HCT116 (cell line): ENCODE measurements around the gene NSG1. TPM values are rescaled to one million over a fixed set of nuclear protein-coding genes. Genes with fewer than 3 reads are reported as not detected.

ENCODE experiments used
- ATAC-seq: fragments of 200-7000 bp; cut with Tn5 transposase; 2 replicates; pipeline ENCODE4 v1.9.1; 2020; ENCODE audit warnings: mild to moderate bottlenecking, moderate library complexity
- BruUV-seq: library from RNA; stranded (reverse); fragments of 400-500 nt; replicated peaks from 2 replicates; lab custom pipeline; 2021; lab: Mats Ljungman, UMichigan
- CTCF ChIA-PET: fragments of 300-600 bp; sonication (Branson Sonifier 250); formaldehyde crosslinking; loops from one replicate; lab custom pipeline; 2021; ENCODE audit warnings: antibody characterized with exemption; lab: Charles Lee
- POLR2A ChIA-PET: fragments of 300-600, 350-600 bp; sonication (Branson Sonifier 250); formaldehyde crosslinking; loops from one replicate; lab custom pipeline; 2021; ENCODE audit warnings: antibody characterized with exemption; lab: Charles Lee
- RAD21 ChIA-PET, 2 experiments: fragments of 300-600 bp; sonication (Branson Sonifier 250); formaldehyde crosslinking; loops; one replicate each; lab custom pipeline; 2023; ENCODE audit warnings: low total read pairs in 2 of 2; ENCODE audit not compliant: uncharacterized antibody in 2 of 2, unreplicated experiment in 2 of 2, low non-redundant PET in 1 of 2; lab: Charles Lee
- DNase-seq: peaks from one replicate; pipeline ENCODE4 v3.0.0-alpha.2; 2010; ENCODE audit warnings: low read depth, low spot score
- H2AFZ ChIP-seq: fragments of 200-600 bp; shearing (Covaris generic), sonication (generic); 2 replicates; pipeline ENCODE4 v1.6.1; 2017; ENCODE audit warnings: low read depth, mixed run types, mixed read lengths, antibody characterized with exemption, low read length; ENCODE audit not compliant: poor library complexity, severe bottlenecking
- H3K27ac ChIP-seq: 2 replicates; pipeline ENCODE4 v1.5.1; 2012; ENCODE audit warnings: low read depth, low read length
- H3K27me3 ChIP-seq: fragments of 200-600 bp; sonication (generic); 2 replicates; pipeline ENCODE4 v1.6.1; 2016; ENCODE audit warnings: mixed run types, low read length, mixed read lengths; ENCODE audit not compliant: insufficient read depth
- H3K36me3 ChIP-seq, 2 experiments: fragments of 200-500 bp in 1 of 2; fragments of 200-600 bp in 1 of 2; sonication (Bioruptor generic) in 1 of 2; sonication (generic) in 1 of 2; 2 replicates each; pipeline versions ENCODE4 v1.5.1 to v1.6.1; 2014 to 2016; ENCODE audit warnings: low read length in 2 of 2, inconsistent platforms in 1 of 2, mixed read lengths in 1 of 2, mixed run types in 1 of 2; ENCODE audit not compliant: insufficient read depth in 2 of 2, control insufficient read depth in 1 of 2
- H3K4me1 ChIP-seq, 2 experiments: fragments of 200-600 bp in 1 of 2; sonication (generic) in 1 of 2; 2 replicates each; pipeline versions ENCODE4 v1.5.1 to v1.6.1; 2012 to 2017; ENCODE audit warnings: low read length in 2 of 2, inconsistent platforms in 1 of 2, mild to moderate bottlenecking in 1 of 2, mixed read lengths in 1 of 2, mixed run types in 1 of 2, moderate library complexity in 1 of 2; ENCODE audit not compliant: insufficient read depth in 2 of 2, control insufficient read depth in 1 of 2
- H3K4me2 ChIP-seq: fragments of 200-600 bp; sonication (generic); 2 replicates; pipeline ENCODE4 v1.6.1; 2017; ENCODE audit warnings: mixed run types, low read length, mixed read lengths
- H3K4me3 ChIP-seq, 2 experiments: fragments of 200-600 bp in 1 of 2; sonication (generic) in 1 of 2; replicated peaks in 1 of 2; 2 replicates each; pipeline ENCODE4 v1.5.1; 2011 to 2016; ENCODE audit warnings: low read length in 2 of 2, control low read depth in 1 of 2, low read depth in 1 of 2, mild to moderate bottlenecking in 1 of 2, mixed read lengths in 1 of 2, mixed run types in 1 of 2
- H3K79me2 ChIP-seq: fragments of 200-600 bp; sonication (generic); 2 replicates; pipeline ENCODE4 v1.6.1; 2017; ENCODE audit warnings: mild to moderate bottlenecking, mixed run types, low read length, moderate library complexity, mixed read lengths; ENCODE audit not compliant: insufficient read depth
- H3K9ac ChIP-seq: fragments of 200-600 bp; sonication (generic); 2 replicates; pipeline ENCODE4 v1.6.1; 2016; ENCODE audit warnings: low read length, mixed read lengths
- H3K9me2 ChIP-seq: fragments of 200-600 bp; sonication (generic), shearing (Covaris generic); 2 replicates; pipeline ENCODE4 v1.6.1; 2017; ENCODE audit warnings: mixed run types, mild to moderate bottlenecking, moderate library complexity; ENCODE audit not compliant: insufficient read depth
- H3K9me3 ChIP-seq, 2 experiments: fragments of 200-500 bp in 1 of 2; fragments of 200-600 bp in 1 of 2; sonication (Bioruptor generic) in 1 of 2; sonication (generic) in 1 of 2; 2 replicates each; pipeline ENCODE4 v1.6.1; 2014 to 2017; ENCODE audit warnings: low read length in 2 of 2, mixed read lengths in 2 of 2, inconsistent platforms in 1 of 2, low read depth in 1 of 2, mild to moderate bottlenecking in 1 of 2, mixed run types in 1 of 2, moderate library complexity in 1 of 2; ENCODE audit not compliant: control insufficient read depth in 1 of 2, insufficient read depth in 1 of 2
- H4K20me1 ChIP-seq: fragments of 200-600 bp; sonication (generic), shearing (Covaris generic); 2 replicates; pipeline ENCODE4 v1.6.1; 2017; ENCODE audit warnings: mixed run types, mild to moderate bottlenecking, moderate library complexity; ENCODE audit not compliant: insufficient read depth
- ATF3 ChIP-seq: IDR thresholded peaks from 2 replicates; pipeline ENCODE4 v1.6.1; 2012
- CEBPB ChIP-seq: IDR thresholded peaks from 2 replicates; pipeline ENCODE4 v1.6.1; 2012; ENCODE audit warnings: low read depth
- CTCF ChIP-seq, 3 experiments: fragments of 200-600 bp in 1 of 3; sonication (generic) in 1 of 3; IDR thresholded peaks in 2 of 3; conservative IDR thresholded peaks in 1 of 3; 2 replicates each; pipeline ENCODE4 v1.5.1; 2012 to 2017; ENCODE audit warnings: low read depth in 2 of 3, low read length in 2 of 3, antibody characterized with exemption in 1 of 3, borderline replicate concordance in 1 of 3, control low read depth in 1 of 3, mild to moderate bottlenecking in 1 of 3, mixed read lengths in 1 of 3, mixed run types in 1 of 3, moderate library complexity in 1 of 3; ENCODE audit not compliant: insufficient read depth in 1 of 3
- ELF1 ChIP-seq: IDR thresholded peaks from 2 replicates; pipeline ENCODE4 v1.6.1; 2012; ENCODE audit warnings: low read depth, borderline replicate concordance
- POLR2A ChIP-seq: IDR thresholded peaks from 2 replicates; pipeline ENCODE4 v1.7.0; 2011; ENCODE audit warnings: borderline replicate concordance; ENCODE audit not compliant: insufficient read depth, insufficient read length; ENCODE audit errors: extremely low read depth
- POLR2AphosphoS5 ChIP-seq: IDR thresholded peaks from 2 replicates; pipeline ENCODE4 v1.6.1; 2011; ENCODE audit warnings: mild to moderate bottlenecking, low read depth, low read length, moderate library complexity
- REST ChIP-seq: IDR thresholded peaks from 2 replicates; pipeline ENCODE4 v1.6.1; 2012; ENCODE audit warnings: low read depth
- SIN3A ChIP-seq: IDR thresholded peaks from 2 replicates; pipeline ENCODE4 v1.6.1; 2012; ENCODE audit warnings: low read depth
- SP1 ChIP-seq: IDR thresholded peaks from 2 replicates; pipeline ENCODE4 v1.6.1; 2012; ENCODE audit warnings: low read depth
- YY1 ChIP-seq: IDR thresholded peaks from 2 replicates; pipeline ENCODE4 v1.6.1; 2011; ENCODE audit warnings: low read length, low read depth, moderate library complexity, mild to moderate bottlenecking; ENCODE audit not compliant: insufficient replicate concordance; ENCODE audit errors: extremely low read depth
- ZFX ChIP-seq: fragments of 450-650 bp; IDR thresholded peaks from 2 replicates; pipeline ENCODE4 v1.6.1; 2017
- intact Hi-C: fragments of 100-400 bp; cut with micrococcal nuclease; formaldehyde crosslinking; loops from 2 replicates; pipeline ENCODE4 v1.10.0; 2022
- total RNA-seq: library from RNA; stranded (reverse); gene quantifications from one replicate; pipeline ENCODE4 v1.2.1, GENCODE V29; 2021; ENCODE audit not compliant: unreplicated experiment

NSG1 gene
- total RNA-seq, 1 experiment from 2014 or later = 0.12 TPM

- Histone ChIP-seq H4K20me1 (no peaks in the 10 kb centered on the region), H3K36me3 (0 out of 4 replicates have a peak, but pooled peaks cover 0 to under 1% of the 10 kb centered on the region in 2 experiments), H3K9ac (no peak overlapping the region), H3K9me2 (no peaks in the 10 kb centered on the region), H3K4me2 (no peak overlapping the region), H3K4me3 (no peak overlapping the region), H3K9me3 (no peaks in the 10 kb centered on the region), H3K4me1 (peaks cover 3 to 4% of the 10 kb centered on the region in 2 experiments; a peak in 3 of 4 replicates), H3K27ac (no peak overlapping the region), H2AFZ (no peak overlapping the region), H3K27me3 (no peaks in the 10 kb centered on the region), H3K79me2 (no peaks in the 10 kb centered on the region)
- DNase-seq = no peak
- intact Hi-C loops = no loop called here
- CTCF ChIA-PET = no interaction called here
- TF ChIP-seq REST (no peak), SP1 (no peak), SIN3A (no peak), POLR2A (no peak), CEBPB (no peak), ATF3 (no peak), CTCF (IDR thresholded peaks at IDR 0.05 in 2 of 3, conservative IDR thresholded peaks at IDR 0.05 in 1 of 3; ENCODE audit: borderline replicate concordance in 1 of 3, insufficient read depth in 1 of 3, low read depth in 2 of 3, low read length in 2 of 3) (no peak), ZFX (no peak), ELF1 (no peak), POLR2AphosphoS5 (no peak), YY1 (no peak)
- POLR2A ChIA-PET = no interaction called here
- BruUV-seq = no TSS peak
- ATAC-seq = no peak
- RAD21 ChIA-PET = no interaction called here
Observed at GRCh38 chr4:4413806-4414205, 26.9 kb downstream of the NSG1 start.
